Upper lobe of left lung (tissue), 4 donors: ENCODE results near the gene SAMD11.

ENCODE experiments used
- EP300 ChIP-seq, 4 donors: sonication (generic); formaldehyde crosslinking; IDR thresholded peaks; one replicate each; pipeline ENCODE4 v1.5.1; 2017; ENCODE audit warnings: antibody characterized with exemption in 4 of 4, control low read depth in 2 of 4
- POLR2A ChIP-seq, 4 donors: fragments of 450-650 bp; IDR thresholded peaks; one replicate each; pipeline ENCODE4 v1.5.1; 2016 to 2017; ENCODE audit warnings: antibody characterized with exemption in 4 of 4, mild to moderate bottlenecking in 2 of 4
- POLR2AphosphoS5 ChIP-seq, 2 donors: sonication (generic); formaldehyde crosslinking; IDR thresholded peaks; one replicate each; pipeline ENCODE4 v1.5.1; 2017; ENCODE audit warnings: antibody characterized with exemption in 2 of 2
- TF ChIP-seq, protein P1 (sequence below), 6 experiments: fragments of 450-650 bp in 4 of 6; fragments of 200-600 bp in 2 of 6; sonication (generic) in 2 of 6; IDR thresholded peaks; one replicate each; pipeline ENCODE4 v1.5.1; 2016 to 2019; ENCODE audit warnings: antibody characterized with exemption in 6 of 6

- TF ChIP-seq POLR2A (IDR thresholded peaks at IDR 0.05), result no peak
- TF ChIP-seq, protein P1, sequence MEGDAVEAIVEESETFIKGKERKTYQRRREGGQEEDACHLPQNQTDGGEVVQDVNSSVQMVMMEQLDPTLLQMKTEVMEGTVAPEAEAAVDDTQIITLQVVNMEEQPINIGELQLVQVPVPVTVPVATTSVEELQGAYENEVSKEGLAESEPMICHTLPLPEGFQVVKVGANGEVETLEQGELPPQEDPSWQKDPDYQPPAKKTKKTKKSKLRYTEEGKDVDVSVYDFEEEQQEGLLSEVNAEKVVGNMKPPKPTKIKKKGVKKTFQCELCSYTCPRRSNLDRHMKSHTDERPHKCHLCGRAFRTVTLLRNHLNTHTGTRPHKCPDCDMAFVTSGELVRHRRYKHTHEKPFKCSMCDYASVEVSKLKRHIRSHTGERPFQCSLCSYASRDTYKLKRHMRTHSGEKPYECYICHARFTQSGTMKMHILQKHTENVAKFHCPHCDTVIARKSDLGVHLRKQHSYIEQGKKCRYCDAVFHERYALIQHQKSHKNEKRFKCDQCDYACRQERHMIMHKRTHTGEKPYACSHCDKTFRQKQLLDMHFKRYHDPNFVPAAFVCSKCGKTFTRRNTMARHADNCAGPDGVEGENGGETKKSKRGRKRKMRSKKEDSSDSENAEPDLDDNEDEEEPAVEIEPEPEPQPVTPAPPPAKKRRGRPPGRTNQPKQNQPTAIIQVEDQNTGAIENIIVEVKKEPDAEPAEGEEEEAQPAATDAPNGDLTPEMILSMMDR (IDR thresholded peaks at IDR 0.05), result no peak
- TF ChIP-seq POLR2AphosphoS5 (IDR thresholded peaks at IDR 0.05), result no peak
- no peak for TF ChIP-seq EP300 (IDR thresholded peaks at IDR 0.05)
These were observed 51.6 kb downstream of the SAMD11 start for GRCh38 chr1:975365-975764.
